ENCODE measurements around the gene SLAMF6.
"Not testable (repeated sequence)": the region's sequence is repeated elsewhere in the genome, so short reads cannot be mapped to it uniquely, and the experiment has no call there.

SLAMF6 gene

DNA sequence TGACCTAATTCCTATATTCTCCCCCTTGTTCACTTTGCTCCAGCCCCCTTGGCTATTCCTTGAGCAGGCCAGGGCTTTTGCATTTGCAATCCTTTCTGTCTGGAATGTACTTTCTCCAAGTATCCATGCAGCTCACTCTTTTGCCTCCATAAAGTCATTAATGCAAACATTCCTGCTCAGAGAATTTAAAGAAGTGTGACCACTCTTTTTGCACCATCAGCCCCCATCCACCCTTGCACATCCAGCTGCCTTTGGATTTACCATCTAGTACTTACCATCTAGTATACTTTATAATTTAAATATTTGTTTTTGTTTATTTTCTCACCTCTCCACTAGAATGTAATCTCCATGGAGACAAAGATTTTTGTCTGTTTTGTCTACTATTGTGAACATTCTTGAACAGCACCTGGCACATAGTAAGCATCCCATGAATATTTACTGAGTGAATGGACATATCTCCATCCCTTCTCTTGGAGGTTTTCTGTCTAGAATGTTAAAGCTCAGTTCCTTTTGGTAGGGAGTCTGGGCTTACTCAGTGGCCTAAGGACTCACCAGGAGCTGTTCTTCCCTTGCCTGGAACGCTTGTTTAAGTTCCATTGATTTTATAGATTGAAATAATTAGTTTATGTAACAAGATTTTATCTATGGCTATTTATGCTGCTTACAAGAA lies 22.6 kb downstream of the SLAMF6 start:
- no peak for DNase-seq

DNA sequence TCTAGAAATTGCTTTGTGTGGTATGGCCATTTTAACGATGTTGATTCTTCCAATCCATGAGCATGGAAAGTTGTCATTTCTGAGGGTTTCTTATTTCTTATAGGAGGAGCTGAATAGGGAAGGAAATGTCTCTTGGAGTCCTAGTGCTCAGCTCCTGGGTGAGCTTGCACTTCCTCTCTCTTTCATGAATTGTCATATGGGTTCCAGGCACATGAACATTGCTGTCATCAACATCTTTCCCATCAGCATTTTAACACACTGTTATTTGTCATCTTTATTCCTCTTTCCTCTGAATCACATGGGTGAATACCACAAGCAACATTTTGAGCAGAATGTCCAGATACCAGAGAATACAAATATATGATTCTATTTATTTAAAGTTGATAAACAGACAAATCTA lies 23.4 kb downstream of the SLAMF6 start:
- DNase-seq = peak; percentile 37 to 43

DNA sequence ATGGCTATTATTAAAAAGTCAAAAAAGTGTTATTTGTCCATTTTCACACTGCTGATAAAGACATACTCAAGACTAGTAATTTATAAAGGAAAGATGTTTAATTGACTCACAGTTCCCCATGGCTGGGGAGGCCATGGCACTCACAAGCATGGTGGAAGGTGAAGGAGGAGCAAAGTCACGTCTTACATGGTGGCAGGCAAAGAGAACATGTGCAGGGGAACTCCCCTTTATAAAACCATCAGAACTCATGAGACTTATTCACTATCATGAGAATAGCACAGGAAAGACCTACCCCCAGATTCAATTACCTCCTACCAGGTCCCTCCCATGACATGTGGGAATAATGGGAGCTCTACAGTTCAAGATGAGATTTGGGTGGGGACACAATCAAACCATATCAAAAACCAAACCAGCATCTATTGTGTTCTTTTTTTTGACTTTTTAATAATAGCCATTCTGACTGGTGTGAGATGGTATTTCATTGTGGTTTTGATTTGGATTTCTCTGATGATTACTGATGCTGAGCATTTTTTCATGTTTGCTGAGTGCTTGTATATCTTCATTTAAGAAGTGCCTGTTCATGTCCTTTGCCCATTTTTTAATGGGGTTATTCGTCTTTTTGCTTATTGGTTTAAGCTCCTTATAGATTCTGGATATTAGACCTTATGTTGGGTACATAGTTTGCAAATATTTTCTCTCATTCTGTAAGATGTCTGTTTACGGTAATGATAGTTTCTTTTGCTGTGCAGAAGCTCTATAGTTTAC lies 24.6 kb downstream of the SLAMF6 start:
- DNase-seq = not testable (repeated sequence)

DNA sequence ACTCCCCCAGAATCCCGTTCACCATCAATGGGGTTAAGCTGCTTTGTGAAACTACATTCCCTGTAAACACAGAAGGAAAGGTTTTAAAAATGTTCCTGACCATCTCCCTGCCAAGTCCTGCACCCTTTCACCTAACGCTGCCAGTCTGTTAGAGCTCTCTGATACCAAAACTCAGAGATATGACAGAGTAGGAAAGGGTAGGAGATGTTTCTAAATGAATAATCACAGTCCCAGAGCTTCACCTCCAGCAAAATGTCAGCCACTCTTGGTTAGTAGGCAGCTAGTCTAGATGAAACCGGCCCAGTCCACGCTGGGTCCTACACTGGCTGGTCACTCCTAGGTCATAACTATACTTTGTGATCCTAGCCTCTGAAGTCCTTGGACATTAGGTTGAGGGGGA lies 26.7 kb downstream of the SLAMF6 start:
- DNase-seq = no peak

DNA sequence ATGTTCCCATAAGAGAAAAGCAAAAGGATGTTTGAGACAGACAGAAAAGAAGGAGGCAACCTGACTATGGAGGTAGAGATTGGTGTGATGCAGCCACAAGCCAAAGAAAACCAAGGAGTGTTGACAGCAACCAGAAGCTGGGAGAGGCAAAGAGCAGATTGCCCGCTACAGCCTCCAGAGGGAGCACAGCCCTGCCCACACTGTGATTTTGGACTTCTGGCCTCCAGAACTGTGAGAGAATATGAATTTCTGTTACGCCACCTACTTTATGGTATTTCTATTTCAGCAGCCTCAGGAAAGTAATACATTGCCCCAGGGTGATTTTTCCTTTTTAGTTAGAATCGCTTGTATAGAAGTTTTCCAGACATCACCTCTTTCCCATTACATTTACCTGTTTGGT lies 28.4 kb downstream of the SLAMF6 start:
- DNase-seq = peak in 1 of 2 experiments; percentile 1

DNA sequence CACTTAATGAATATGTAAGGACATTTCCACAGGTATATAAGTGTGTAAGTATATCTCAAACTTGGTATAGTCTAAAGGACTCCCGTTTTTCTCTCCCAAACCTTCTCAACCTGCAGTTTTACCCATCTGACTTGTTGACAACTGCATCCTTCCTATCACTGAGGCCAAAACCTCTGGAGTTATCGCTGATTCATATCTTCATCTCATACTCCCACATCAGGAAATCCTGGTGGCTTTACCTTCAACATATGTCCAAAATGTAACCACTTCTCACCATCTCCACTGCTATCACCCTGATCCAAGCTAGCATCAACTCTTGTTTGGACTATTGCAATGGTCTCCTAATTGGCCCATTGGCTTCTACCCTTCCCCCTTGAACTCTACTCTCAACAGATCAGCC lies 30.4 kb downstream of the SLAMF6 start:
- no peak for DNase-seq

DNA sequence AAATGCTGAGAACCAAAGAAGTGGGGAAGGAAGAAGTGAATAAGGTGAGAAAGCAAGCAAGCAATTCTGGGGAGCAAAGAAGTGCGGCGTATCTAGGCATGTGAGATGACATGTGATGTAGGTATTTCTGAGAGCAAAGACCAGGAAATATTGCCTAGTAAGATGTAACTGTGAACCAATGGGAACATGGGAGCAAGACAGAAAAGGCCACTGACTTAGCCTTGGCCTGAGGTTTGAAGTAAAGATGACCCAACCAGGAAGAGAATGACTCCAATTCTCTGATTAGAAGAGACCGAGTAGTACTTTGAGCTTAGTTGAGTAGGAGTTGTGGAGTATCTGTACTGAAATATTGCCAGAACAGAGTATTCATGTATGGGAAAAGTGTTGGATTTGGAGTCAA lies 31.1 kb downstream of the SLAMF6 start:
- DNase-seq = no peak

DNA sequence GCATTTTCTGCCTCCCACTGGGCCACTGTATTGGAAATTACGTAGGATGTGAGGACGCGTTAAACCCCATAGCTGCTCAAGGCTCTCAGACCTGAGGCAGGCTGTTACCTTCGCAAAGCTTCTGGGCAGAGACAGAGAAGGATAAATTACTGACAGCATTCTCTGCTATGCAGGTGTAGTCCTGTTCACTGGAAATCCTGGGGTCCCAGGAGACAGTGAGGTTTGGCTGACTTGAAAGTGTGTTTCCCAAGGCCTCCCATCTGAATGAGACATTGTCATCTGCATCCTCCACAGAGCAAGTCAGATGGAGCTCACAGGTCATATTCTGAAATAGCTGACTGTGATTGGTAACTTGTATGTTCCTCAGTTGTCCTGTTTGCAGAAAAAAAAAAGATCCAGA lies 32.0 kb downstream of the SLAMF6 start:
- no peak for DNase-seq

DNA sequence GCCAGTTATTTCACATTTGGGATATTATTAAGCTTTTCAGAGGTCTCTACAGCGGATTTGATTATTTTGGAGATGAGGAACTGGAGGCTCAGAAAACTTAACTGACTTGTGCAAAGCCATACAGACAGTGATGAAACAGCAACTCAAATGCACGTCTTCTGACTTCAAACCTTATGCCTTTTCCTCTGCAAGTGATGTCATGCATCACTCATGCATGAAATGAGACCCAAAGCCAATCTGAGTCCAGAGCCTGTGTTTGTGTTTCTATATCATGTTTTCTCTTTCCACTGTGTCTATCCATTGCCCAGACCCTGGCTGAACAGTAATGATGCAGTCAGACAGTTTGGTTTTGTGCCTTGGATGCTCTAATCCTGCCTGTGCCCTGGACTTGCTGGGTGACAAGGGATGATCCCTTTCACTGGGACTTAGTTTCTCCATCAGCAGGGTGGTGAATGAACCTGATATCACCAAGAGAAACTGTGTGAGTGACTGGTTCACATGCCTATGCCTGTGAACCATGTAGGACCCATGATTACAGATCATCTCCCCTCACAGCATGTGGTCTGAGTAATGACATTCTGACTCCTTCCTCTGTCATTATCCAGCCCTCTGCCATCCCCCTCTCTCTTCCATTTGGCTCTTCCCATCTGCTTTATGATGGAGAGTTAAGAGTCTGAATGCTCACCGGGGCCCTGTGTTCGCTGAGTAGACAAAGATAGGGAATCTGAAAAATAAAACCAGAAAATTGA lies 33.4 kb downstream of the SLAMF6 start:
- no peak for DNase-seq

DNA sequence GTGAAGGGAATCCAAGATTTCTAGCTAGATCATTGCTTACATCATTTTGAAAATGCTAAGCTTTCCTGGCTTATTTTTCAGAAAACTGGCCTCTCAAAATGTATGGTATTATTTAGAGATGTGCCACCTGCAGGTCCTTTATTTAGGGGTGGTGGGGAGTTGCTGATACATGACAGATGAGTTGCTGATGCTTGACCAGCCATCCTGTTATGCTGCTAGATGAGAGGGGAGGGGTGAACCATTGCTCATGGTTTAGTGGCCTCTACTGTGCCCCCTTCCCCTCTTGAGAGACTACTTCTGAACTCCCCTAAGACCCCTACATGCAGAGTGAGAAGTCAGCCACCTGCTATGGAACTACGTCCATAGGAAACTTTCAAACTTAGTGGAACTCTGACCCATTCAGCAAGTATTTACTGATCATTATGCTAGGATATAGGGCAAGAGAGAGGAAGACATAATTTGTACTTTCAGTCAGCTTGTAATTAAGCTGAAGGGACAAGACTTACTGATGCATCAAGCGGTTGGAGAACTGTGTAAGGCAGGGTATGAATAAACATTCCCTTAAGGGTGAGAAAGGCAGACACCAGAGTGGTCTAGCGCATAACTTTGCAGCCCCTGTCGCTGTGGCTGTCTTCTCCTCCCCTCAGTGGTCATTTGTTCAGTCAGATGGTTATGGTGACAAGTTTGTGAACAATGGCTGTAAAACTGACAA lies 34.6 kb downstream of the SLAMF6 start:
- DNase-seq = no peak

DNA sequence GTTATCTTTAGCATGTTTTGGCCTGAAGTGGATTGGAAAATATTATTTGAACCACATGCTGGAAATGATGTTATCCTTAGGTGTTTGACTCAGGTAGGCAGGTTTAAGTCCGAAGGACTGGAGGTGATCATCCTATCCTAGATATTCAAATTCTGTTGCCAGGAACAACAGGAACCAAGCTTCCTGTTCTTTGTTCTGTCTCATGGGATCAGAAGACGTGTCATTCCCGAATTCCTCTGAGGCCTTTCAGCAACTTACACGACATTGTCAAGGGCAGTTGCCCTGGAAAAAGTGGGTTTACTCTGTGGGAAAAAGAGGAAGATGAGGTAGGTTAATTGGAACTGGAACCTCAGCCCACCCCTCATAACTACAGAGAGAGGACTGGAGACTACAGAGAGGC lies 36.6 kb downstream of the SLAMF6 start:
- no peak for DNase-seq

DNA sequence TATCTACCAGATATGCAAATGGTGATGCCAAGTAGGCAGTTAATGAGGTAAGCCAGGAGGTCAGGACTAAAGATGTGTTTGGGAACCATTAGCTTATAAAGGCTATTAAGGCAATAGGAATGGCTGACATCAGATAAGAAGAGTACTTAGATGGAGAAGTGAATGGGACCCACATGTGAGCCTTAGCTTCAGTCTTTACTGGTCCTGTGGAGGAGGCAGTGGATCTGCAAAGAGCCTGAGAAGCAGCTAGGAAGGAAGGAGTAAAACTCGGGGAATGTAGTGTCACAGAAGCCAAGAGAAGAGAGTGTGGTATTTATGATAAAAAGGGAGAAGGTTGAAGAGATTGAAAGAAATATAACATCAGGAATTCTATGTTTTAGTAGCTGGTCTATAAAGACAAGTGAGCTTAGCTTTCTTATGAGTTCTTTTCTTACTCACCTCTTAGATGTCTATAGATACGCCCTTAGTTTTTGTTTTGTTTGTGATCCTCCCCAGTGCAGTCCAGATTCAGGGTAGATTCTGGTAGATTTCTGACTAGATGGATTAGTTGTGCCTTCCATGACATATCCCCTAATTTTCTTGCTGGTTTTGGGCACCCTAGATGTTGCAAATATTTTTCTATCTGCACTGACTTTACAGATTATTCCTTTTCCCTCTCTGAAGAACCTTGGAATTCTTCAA lies 39.4 kb downstream of the SLAMF6 start:
- DNase-seq = no peak

DNA sequence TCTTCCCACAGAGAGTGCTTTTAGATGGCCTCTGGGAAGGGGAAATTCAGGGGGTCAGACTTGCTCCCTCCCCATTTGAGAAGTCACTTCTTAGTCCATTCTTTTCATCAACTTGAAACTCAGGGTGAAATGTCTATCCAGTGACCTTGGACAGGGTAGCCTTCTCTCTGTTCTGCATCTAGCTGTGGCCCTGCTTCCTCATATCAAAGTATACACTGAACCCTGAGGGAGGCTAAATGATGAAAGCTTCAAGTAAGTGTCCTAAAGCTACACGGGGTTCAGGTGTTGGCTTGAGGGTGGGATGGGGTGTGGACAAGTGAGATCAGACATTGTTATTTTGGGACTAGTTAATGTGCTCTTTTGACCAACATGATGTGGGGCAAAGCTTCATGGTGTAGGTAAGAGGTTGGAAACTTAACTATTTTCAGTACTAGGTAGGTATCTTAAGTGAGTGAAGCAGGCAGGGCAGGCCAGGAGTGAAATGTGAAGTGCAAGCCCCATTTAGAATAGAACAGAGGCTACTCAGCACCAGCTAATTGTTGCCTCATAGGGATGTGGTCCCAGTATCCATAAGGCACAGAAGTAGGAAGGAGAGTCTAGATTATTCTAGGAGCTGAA lies 41.0 kb downstream of the SLAMF6 start:
- DNase-seq = no peak

DNA sequence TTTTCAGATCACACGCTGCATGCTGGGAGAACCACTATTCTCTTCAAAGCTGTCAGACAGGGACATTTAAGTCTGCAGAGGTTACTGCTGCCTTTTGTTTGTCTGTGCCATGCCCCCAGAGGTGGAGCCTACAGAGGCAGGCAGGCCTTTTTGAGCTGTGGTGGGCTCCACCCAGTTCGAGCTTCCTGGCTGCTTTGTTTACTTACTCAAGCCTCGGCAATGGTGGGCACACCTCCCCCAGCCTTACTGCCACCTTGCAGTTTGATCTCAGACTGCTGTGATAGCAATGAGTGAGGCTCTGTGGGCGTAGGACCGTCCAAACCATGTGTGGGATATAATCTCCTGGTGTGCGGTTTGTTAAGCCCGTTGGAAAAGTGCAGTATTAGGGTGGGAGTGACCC lies 42.3 kb downstream of the SLAMF6 start:
- DNase-seq = not testable (repeated sequence)

DNA sequence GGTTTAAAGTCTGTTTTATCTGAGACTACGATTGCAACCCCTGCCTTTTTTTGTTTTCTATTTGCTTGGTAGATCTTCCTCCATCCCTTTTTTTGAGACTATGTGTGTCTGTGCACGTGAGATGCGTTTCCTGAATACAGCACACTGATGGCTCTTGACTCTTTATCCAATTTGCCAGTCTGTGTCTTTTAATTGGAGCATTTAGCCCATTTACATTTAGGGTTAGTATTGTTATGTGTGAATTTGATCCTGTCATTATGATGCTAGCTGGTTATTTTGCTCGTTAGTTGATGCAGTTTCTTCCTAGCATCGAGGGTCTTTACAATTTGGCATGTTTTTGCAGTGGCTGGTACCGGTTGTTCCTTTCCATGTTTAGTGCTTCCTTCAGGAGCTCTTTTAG lies 44.0 kb downstream of the SLAMF6 start:
- not testable (repeated sequence) for DNase-seq

DNA sequence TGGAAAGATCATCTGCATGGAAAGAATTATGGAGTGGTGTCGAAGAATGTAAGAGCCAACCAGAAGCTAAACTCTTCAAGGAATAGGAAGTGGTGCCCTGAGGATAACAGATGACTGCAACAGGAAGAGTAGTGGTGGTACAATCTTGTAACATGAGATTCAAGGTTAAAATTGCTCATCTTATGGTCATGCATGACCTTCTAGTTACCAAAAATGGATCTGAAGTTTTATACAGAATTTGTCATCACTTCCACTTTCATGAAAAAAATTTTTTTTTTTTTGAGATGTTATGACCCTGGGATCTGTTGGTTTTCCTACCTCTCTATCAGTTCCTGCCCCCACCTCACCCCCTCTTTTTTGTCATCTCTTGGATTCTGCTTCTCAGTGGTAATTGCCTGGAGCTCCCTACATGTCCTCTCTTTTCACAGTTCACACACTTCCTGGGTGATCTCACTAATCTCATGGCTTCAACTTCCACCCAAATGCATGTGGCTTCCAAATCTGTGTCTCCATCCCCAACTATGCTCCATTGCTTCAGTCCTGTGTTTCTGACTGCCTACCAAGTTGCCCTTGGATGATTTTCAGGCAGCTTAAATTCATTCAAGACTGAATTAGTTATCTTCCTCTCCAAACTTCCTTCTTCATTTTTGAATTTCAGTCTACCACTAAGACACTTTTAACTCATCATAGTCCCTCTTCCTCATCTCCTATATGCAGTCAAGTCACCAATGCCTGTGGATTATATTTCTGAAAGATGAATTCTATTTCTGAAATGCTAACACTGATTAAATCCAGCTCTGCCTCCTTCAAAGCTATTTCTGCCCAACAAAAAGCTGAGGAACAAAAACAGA lies 48.4 kb downstream of the SLAMF6 start:
- no peak for DNase-seq

DNA sequence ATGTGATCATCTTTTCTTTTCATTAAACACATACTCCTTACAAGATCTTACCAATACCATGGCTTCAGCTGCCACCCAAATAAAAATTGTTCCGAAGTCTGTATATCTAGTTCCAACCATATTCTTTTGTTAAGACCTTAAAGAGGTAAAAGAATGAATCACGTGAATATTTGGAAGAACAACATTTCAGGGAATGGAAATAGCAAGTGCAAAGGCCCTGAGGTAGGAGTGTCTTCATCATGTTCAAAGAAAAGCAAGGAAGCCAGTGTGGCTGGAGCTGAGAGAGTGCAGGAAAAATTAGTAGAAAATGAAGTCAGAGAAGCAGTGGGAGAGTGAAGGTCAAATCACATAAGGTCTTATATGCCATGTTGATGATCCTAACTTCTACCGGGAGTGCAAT lies 50.9 kb downstream of the SLAMF6 start:
- no peak for DNase-seq

DNA sequence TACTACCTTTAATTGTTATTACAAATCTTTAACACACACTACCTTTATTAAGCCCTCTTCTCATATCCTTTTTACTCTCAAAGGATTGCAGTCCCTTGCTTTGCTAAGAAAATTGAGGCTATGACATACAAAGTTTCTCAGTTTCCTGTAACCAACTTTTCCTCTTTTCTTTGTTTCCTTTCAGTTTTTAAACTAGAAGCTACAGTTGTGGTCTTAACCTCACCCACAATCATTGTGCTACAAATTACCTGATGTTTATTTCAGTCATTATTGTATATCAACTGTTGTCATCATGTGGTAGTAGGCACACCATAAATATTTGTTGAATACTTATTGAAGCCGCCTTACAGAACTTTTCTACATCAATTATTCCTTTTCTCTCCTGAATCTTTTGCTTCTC lies 51.8 kb downstream of the SLAMF6 start:
- DNase-seq = no peak

DNA sequence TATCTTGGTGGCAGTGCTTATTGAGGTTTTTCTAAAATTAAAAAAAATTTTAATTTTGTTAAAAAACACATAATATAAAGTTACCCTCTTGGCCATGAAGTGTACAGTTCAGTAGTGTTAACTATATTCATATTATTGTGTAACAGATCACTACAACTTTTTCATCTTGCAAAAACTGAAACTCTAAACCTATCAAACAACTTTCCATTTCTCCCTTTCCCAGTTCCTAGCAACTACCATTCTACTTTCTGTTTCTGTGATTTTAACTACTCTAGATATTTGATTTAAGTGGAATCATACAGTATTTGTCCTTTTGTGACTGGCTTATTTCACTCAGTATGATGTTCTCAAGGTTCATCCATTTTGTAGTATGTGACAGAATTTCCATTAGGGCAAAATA lies 55.5 kb downstream of the SLAMF6 start:
- DNase-seq = no peak

DNA sequence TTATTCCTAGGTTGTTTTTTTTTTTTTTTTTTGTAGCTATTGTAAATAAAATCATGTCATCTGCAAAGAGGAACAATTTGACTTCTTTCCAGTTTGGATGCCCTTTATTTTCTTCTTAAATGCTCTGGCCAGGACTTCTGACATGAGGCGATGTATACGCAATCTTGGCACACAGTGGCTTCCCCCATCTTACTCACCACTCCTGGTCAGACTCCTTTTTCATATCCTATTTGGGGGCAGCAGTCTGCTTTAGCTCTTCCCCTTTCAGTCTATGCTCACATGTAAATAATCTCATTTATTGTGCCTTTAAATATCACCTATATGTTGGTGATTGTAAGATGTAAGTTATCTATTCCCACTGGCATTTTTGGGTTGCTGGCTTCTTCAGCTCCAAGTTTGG lies 56.1 kb downstream of the SLAMF6 start:
- no peak for DNase-seq

DNA sequence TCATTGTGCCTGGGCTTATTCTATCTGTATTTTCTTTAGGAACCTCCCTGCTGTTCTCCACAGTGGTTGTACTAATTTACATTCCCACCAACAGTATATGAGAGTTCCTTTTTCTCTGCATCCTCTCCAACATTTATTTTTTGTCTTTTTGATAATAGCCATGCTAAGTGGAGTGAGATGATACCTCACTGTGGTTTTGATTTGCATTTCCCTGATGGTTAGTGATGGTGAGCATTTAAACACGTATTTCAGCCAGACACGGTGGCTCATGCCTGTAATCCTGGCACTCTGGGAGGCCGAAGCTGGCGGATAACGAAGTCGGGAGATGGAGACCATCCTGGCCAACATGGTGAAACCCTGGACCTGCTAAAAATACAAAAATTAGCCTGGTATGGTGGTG lies 57.9 kb downstream of the SLAMF6 start:
- DNase-seq = no peak
